Left forelimb (tissue), 1 donor: Measurements from ENCODE around the gene TAS2R3.

Source experiments
- DNase-seq: peaks from one replicate; pipeline ENCODE4 v3.0.0-alpha.2; 2018; ENCODE audit warnings: low spot score

Gene TAS2R3

GRCh38 chr7:141785706-141786552 is 22.0 kb downstream of the TAS2R3 start:
- DNase-seq: no peak

- DNase-seq: no peak
These were observed 24.4 kb downstream of the TAS2R3 start for GRCh38 chr7:141788296-141788695.

- no peak for DNase-seq
These were observed 26.0 kb downstream of the TAS2R3 start, which contains the start of gene TAS2R5 for GRCh38 chr7:141789917-141790316. Gene TAS2R5, plus strand, starts transcription at chr7:141790217. Its CDS starts 145 bp downstream, at chr7:141790362.

GRCh38 chr7:141792526-141792925 is 28.6 kb downstream of the TAS2R3 start:
- no peak for DNase-seq
